Esophagus squamous epithelium (tissue), 4 donors: ENCODE measurements around the gene TP63.

Source experiments
- POLR2A ChIP-seq, 4 donors: fragments of 450-650 bp; IDR thresholded peaks; one replicate each; pipeline ENCODE4 v1.6.1; 2017; ENCODE audit warnings: antibody characterized with exemption in 4 of 4, mild to moderate bottlenecking in 4 of 4, moderate library complexity in 3 of 4
- TF ChIP-seq, protein P1 (sequence below), 6 experiments: fragments of 450-650 bp in 4 of 6; fragments of 200-600 bp in 2 of 6; sonication (generic) in 2 of 6; IDR thresholded peaks; one replicate each; pipeline ENCODE4 v1.5.1; 2016 to 2019; ENCODE audit warnings: antibody characterized with exemption in 6 of 6, mild to moderate bottlenecking in 4 of 6, moderate library complexity in 4 of 6

DNA sequence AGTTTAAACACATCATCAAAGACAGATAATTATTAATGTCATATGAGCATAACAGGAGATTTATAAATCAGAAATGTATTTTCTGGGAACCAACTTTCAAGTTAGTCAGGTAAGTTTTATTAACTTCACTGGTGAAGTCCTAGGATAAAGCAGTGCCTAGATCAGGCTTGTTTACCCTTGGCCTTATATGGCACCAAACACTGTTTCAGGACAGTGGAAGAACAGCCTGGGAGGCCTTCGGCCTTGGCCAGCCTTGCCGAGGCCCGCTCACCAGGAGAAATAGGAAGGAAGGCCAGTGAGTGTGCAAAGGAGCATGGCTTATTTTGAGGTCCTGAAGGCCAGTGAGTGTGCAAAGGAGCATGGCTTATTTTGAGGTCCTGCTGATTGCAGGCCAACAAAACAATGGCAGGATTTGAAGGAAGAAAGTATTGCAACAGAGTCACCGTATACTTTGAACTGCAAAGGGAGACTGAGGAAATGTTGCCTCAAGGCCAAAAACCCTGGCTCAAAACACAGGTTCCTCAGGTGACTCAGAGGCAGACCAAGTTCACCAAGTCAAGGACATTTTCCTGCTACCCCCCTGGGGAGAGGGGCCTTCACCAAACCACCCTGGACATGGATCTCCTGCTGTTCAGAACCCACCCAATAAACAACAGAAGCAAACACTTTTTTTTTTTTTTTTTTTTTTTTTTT lies 174.3 kb downstream of the TP63 start:
- no peak for TF ChIP-seq POLR2A (IDR thresholded peaks at IDR 0.05)
- TF ChIP-seq, protein P1, sequence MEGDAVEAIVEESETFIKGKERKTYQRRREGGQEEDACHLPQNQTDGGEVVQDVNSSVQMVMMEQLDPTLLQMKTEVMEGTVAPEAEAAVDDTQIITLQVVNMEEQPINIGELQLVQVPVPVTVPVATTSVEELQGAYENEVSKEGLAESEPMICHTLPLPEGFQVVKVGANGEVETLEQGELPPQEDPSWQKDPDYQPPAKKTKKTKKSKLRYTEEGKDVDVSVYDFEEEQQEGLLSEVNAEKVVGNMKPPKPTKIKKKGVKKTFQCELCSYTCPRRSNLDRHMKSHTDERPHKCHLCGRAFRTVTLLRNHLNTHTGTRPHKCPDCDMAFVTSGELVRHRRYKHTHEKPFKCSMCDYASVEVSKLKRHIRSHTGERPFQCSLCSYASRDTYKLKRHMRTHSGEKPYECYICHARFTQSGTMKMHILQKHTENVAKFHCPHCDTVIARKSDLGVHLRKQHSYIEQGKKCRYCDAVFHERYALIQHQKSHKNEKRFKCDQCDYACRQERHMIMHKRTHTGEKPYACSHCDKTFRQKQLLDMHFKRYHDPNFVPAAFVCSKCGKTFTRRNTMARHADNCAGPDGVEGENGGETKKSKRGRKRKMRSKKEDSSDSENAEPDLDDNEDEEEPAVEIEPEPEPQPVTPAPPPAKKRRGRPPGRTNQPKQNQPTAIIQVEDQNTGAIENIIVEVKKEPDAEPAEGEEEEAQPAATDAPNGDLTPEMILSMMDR (IDR thresholded peaks at IDR 0.05): no peak
